ENCODE measurements around the gene PYHIN1.

GRCh38 chr1:158972841-158973240, 41.5 kb downstream of the PYHIN1 start:
- TF ChIP-seq, protein P1, sequence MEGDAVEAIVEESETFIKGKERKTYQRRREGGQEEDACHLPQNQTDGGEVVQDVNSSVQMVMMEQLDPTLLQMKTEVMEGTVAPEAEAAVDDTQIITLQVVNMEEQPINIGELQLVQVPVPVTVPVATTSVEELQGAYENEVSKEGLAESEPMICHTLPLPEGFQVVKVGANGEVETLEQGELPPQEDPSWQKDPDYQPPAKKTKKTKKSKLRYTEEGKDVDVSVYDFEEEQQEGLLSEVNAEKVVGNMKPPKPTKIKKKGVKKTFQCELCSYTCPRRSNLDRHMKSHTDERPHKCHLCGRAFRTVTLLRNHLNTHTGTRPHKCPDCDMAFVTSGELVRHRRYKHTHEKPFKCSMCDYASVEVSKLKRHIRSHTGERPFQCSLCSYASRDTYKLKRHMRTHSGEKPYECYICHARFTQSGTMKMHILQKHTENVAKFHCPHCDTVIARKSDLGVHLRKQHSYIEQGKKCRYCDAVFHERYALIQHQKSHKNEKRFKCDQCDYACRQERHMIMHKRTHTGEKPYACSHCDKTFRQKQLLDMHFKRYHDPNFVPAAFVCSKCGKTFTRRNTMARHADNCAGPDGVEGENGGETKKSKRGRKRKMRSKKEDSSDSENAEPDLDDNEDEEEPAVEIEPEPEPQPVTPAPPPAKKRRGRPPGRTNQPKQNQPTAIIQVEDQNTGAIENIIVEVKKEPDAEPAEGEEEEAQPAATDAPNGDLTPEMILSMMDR (IDR thresholded peaks at IDR 0.05): peak in 1 of 6 experiments; percentile 12
- TF ChIP-seq POLR2A (IDR thresholded peaks at IDR 0.05): no peak
